SK-N-SH treated with all-trans-retinoic acid at 6 μM for 48 hours (cell line): Measurements from ENCODE around the gene CCDC190.

ENCODE experiments used
- ATAC-seq: fragments of 200-7000 bp; cut with Tn5 transposase; 3 replicates; pipeline ENCODE4 v1.9.1; 2020; ENCODE audit warnings: mild to moderate bottlenecking, moderate library complexity
- ARNTL ChIP-seq: fragments of 450-650 bp; formaldehyde crosslinking; IDR thresholded peaks from 2 replicates; pipeline ENCODE4 v1.5.0; 2020; ENCODE audit warnings: low read depth, mild to moderate bottlenecking, moderate library complexity, borderline replicate concordance
- BACH2 ChIP-seq: fragments of 250-450 bp; sonication (Bioruptor Pico); IDR thresholded peaks from 2 replicates; pipeline ENCODE4 v1.9.0; 2021; ENCODE audit warnings: mild to moderate bottlenecking, borderline replicate concordance
- CSDC2 ChIP-seq: fragments of 250-450 bp; sonication (Bioruptor Pico); IDR thresholded peaks from 2 replicates; pipeline ENCODE4 v1.5.0; 2020; ENCODE audit warnings: mild to moderate bottlenecking, moderate library complexity
- CSRNP3 ChIP-seq: fragments of 250-450 bp; sonication (Bioruptor Pico); IDR thresholded peaks from 2 replicates; pipeline ENCODE4 v1.5.1; 2021; ENCODE audit warnings: mild to moderate bottlenecking, moderate library complexity
- ESRRG ChIP-seq: fragments of 250-450 bp; sonication (Bioruptor Pico); IDR thresholded peaks from 2 replicates; pipeline ENCODE4 v1.6.1; 2021; ENCODE audit warnings: mild to moderate bottlenecking
- GLIS3 ChIP-seq: fragments of 250-450 bp; sonication (Bioruptor Pico); IDR thresholded peaks from 2 replicates; pipeline ENCODE4 v1.5.0; 2020; ENCODE audit warnings: mild to moderate bottlenecking, moderate library complexity
- ISL1 ChIP-seq: fragments of 250-450 bp; sonication (Bioruptor Pico); IDR thresholded peaks from 2 replicates; pipeline ENCODE4 v2.1.2; 2022; ENCODE audit warnings: mild to moderate bottlenecking, moderate library complexity
- OSR1 ChIP-seq: fragments of 250-450 bp; sonication (Bioruptor Pico); IDR thresholded peaks from 2 replicates; pipeline ENCODE4 v1.8.0; 2022; ENCODE audit warnings: moderate library complexity, mild to moderate bottlenecking, inconsistent platforms
- PATZ1 ChIP-seq: fragments of 250-450 bp; sonication (Bioruptor Pico); IDR thresholded peaks from 2 replicates; pipeline ENCODE4 v1.8.0; 2020; ENCODE audit warnings: mild to moderate bottlenecking, moderate library complexity, borderline replicate concordance
- POU6F1 ChIP-seq: fragments of 250-450 bp; sonication (Bioruptor Pico); IDR thresholded peaks from 2 replicates; pipeline ENCODE4 v1.8.0; 2021; ENCODE audit warnings: low read depth, mild to moderate bottlenecking, moderate library complexity, borderline replicate concordance
- PPARA ChIP-seq: fragments of 250-450 bp; sonication (Bioruptor Pico); IDR thresholded peaks from 2 replicates; pipeline ENCODE4 v1.5.0; 2020; ENCODE audit warnings: mild to moderate bottlenecking, borderline replicate concordance
- RARB ChIP-seq: fragments of 250-450 bp; sonication (Bioruptor Pico); IDR thresholded peaks from 2 replicates; pipeline ENCODE4 v1.8.0; 2021; ENCODE audit warnings: mild to moderate bottlenecking, moderate library complexity
- SNAI2 ChIP-seq: fragments of 250-450 bp; sonication (Bioruptor Pico); IDR thresholded peaks from 2 replicates; pipeline ENCODE4 v1.5.0; 2020; ENCODE audit warnings: mild to moderate bottlenecking, moderate library complexity
- TCF4 ChIP-seq: fragments of 250-450 bp; sonication (Bioruptor Pico); IDR thresholded peaks from 2 replicates; pipeline ENCODE4 v1.8.0; 2021; ENCODE audit warnings: mild to moderate bottlenecking, moderate library complexity, borderline replicate concordance
- TOX ChIP-seq: fragments of 250-450 bp; sonication (Bioruptor Pico); IDR thresholded peaks from 2 replicates; pipeline ENCODE4 v1.8.0; 2021; ENCODE audit warnings: mild to moderate bottlenecking, moderate library complexity, borderline replicate concordance
- TSHZ2 ChIP-seq: fragments of 250-450 bp; sonication (Bioruptor Pico); IDR thresholded peaks from 2 replicates; pipeline ENCODE4 v1.5.0; 2020; ENCODE audit warnings: mild to moderate bottlenecking, moderate library complexity
- ZC3H10 ChIP-seq: fragments of 250-450 bp; sonication (Bioruptor Pico); IDR thresholded peaks from 2 replicates; pipeline ENCODE4 v1.5.1; 2021; ENCODE audit warnings: mild to moderate bottlenecking, moderate library complexity
- ZFP3 ChIP-seq: fragments of 250-450 bp; sonication (Bioruptor Pico); IDR thresholded peaks from 2 replicates; pipeline ENCODE4 v1.5.0; 2020; ENCODE audit warnings: mild to moderate bottlenecking, moderate library complexity
- ZFP30 ChIP-seq: fragments of 450-650 bp; formaldehyde crosslinking; IDR thresholded peaks from 2 replicates; pipeline ENCODE4 v1.5.0; 2022; ENCODE audit warnings: mild to moderate bottlenecking, moderate library complexity
- ZNF565 ChIP-seq: fragments of 450-650 bp; formaldehyde crosslinking; conservative IDR thresholded peaks from 2 replicates; pipeline ENCODE4 v1.5.0; 2020; ENCODE audit warnings: low read depth, mild to moderate bottlenecking, moderate library complexity
- ZNF70 ChIP-seq: fragments of 450-650 bp; formaldehyde crosslinking; IDR thresholded peaks from 2 replicates; pipeline ENCODE4 v1.5.0; 2020; ENCODE audit warnings: mild to moderate bottlenecking, moderate library complexity
- ZNF8 ChIP-seq: fragments of 450-650 bp; formaldehyde crosslinking; IDR thresholded peaks from 2 replicates; pipeline ENCODE4 v1.5.0; 2020; ENCODE audit warnings: mild to moderate bottlenecking, moderate library complexity

CCDC190 gene

GRCh38 chr1:162868972-162869371 is 8.0 kb upstream of the CCDC190 start (continued):
- no peak for TF ChIP-seq RARB (CRISPR knock-in tag)
- TF ChIP-seq ZNF565 = no peak
- TF ChIP-seq ZNF8 (CRISPR knock-in tag) = no peak
- TF ChIP-seq GLIS3 = no peak
- no peak for TF ChIP-seq ZFP30 (CRISPR knock-in tag)
- no peak for TF ChIP-seq CSRNP3 (CRISPR knock-in tag)
- TF ChIP-seq SNAI2 (CRISPR knock-in tag) = no peak
- TF ChIP-seq OSR1 (CRISPR knock-in tag) = no peak

- ATAC-seq = no peak
- TF ChIP-seq GLIS3 (no peak), BACH2 (CRISPR knock-in tag) (no peak), PATZ1 (no peak), ZFP3 (CRISPR knock-in tag) (no peak), ARNTL (CRISPR knock-in tag) (no peak), TOX (CRISPR knock-in tag) (no peak), TCF4 (CRISPR knock-in tag) (no peak), TSHZ2 (CRISPR knock-in tag) (no peak), ISL1 (CRISPR knock-in tag) (no peak), ESRRG (CRISPR knock-in tag) (no peak), ZFP30 (CRISPR knock-in tag) (no peak), PPARA (no peak), ZC3H10 (CRISPR knock-in tag) (no peak), CSRNP3 (CRISPR knock-in tag) (no peak), ZNF8 (CRISPR knock-in tag) (no peak), SNAI2 (CRISPR knock-in tag) (no peak), ZNF565 (no peak), OSR1 (CRISPR knock-in tag) (no peak), ZNF70 (CRISPR knock-in tag) (no peak), POU6F1 (CRISPR knock-in tag) (no peak)
These were observed 650 bp upstream of the CCDC190 start for GRCh38 chr1:162861625-162862024.

GRCh38 chr1:162859191-162859590 is 1.8 kb downstream of the CCDC190 start:
- no peak for ATAC-seq
- TF ChIP-seq POU6F1 (CRISPR knock-in tag) (no peak), ESRRG (CRISPR knock-in tag) (no peak), CSRNP3 (CRISPR knock-in tag) (no peak), ZFP30 (CRISPR knock-in tag) (no peak), TSHZ2 (CRISPR knock-in tag) (no peak), ZNF8 (CRISPR knock-in tag) (no peak), ZFP3 (CRISPR knock-in tag) (no peak), CSDC2 (CRISPR knock-in tag) (no peak), ZNF565 (no peak), TOX (CRISPR knock-in tag) (no peak), PPARA (no peak)
